Measurements from ENCODE around the gene LHFPL6.

LHFPL6 gene

DNA sequence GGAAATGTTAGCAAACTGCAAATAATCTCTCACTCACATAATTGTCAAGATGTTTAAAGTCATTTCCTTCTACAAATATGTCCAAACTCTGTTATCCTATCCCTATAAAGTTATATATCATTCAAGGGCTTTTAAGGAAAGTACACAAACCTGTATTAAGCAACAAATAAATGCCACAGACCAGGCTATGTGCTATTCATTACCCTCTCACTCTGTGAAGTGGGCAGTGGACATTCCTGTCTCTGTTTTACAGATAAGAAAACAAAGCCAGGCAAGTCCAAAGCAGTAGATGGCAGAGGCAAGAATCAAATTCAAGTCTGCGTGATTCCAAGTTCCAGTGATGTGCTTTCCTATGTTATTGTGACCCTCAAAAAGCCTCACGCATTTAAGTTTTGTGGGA lies 140.6 kb downstream of the LHFPL6 start:
- DNase-seq (ENCODE audit: low spot score): no peak

DNA sequence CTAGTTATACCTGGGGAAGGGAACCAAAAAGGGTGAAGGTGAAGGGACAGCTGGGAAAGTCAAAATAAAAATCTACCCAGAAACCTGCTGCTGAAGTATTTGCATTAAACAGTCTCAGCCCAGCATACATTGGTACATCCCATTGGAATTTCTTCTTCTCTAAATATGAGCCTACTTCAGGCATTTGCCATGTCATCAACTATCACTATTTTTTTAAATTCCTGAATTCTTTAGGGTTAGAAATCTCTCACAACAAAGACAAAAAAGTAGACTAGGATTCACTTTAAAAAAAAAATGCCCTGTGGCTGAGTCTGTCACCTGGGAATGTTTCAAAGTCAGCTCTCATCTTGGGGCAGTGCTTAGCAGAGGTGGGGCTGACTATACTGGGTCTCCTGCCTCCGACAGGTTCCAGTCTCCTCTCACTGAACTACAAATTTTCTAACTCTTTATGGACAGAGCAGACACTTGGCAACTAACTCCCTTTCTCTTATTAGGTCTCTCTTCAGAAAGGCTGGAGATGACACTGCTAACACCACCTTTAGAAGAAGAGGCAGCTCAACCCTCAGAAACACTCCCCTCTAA lies 141.2 kb downstream of the LHFPL6 start:
- no peak for DNase-seq (ENCODE audit: low spot score)

DNA sequence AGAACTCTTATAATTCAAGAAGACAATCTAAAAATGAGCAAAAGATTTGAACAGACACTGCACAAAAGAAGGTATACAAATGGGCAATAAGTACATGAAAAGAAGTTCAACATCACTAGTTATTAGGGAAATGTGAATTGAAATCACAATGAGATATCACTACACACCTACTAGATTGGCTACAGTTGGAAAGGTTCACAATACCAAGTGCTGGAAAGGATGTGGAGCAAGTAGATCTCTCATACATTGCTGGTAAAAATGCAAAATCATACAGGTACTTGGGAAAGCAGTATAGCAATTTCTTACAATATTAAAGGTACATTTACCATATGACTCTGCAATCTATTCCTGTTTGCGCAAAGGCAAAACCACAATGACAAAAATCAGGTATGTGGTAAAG lies 145.7 kb downstream of the LHFPL6 start:
- DNase-seq (ENCODE audit: low spot score): no peak

DNA sequence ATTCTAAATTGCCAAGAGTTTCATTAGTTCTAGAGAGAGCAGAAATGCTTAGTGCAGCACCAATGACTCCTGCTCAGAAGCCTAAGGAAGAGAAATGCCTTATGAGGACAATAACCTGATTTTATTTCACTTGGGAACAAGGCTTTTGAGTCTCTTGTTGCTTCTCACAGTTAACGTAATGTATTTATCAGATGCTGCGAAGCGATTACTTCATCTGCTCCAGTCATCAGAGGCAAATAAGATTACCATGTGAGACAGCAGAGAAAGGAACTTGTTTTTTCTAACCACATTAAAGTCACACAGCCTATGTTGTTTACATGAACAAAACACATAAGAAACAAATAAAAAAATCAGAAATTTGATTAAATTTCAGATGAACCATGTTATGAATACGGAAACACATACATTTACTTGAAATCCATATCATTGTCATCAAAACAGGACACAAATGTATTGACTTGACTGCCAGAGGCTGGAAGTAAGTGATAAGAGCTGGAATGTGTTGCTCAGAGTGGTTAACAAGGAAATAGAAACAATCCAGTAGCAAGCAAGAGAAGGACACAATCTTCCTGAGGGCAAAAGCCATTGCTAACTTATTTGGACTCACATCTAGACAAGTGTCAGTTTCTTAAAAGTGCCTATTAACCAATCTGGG lies 147.3 kb downstream of the LHFPL6 start:
- no peak for DNase-seq (ENCODE audit: low spot score)

DNA sequence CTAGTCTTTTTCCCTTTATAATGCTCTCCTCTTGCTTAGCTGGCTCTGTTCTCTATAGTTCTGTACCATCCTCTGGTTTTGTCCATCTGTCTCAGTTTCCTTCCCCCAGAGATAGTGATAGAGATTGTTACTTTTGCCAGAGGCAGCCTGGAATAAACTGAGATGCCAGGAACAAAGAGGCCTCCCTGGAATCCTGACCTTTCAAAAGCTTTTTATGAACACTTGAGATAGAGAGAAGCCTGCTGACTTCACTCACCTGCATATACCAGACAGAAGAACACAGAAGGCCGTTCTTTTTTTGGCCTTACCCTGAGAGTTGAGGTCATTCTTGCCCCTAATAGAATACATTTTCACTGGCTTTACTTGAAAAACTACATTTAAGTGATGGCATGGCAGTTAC lies 150.2 kb downstream of the LHFPL6 start:
- peak; percentile 36 for DNase-seq (ENCODE audit: low spot score)

DNA sequence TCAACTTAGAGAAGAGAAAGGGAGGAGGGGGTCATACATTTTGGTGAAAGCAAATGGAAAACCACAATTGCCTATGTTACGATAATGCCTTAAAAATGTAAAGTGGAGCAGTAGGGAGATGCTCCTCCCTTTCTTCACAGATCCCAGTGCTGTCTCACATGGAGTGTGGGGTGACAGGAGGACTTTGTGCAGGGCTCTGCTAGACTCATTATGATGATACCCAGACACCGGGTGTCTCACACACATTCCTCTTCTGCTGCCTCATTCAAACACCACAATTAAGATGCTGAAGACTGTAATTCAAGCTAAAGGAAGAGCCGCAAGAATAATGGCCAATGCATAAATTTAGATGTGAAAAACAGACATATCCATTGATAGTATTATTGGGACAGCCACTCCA lies 150.6 kb downstream of the LHFPL6 start:
- peak; percentile 49 for DNase-seq (ENCODE audit: low spot score)

DNA sequence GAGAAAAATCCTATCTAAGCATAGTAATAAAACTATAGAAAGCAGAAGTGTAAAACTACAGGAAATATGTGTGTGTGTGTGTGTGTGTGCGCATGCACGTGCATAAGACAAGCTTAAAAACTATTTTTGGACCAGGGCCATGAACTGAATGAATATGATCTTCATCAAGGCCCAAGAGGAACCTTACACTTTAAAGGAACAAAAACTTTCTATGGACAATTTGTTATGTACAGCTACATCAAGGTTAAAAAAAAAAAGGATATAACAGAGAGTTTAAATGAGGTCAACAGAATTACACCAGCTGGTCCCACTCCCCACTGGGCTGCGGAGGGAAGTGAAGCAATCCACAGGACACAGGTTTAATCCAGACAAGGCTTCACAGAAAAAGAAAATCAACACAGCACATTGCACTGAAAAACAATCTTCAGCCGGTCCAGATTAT lies 151.1 kb downstream of the LHFPL6 start:
- DNase-seq (ENCODE audit: low spot score): peak; percentile 93

DNA sequence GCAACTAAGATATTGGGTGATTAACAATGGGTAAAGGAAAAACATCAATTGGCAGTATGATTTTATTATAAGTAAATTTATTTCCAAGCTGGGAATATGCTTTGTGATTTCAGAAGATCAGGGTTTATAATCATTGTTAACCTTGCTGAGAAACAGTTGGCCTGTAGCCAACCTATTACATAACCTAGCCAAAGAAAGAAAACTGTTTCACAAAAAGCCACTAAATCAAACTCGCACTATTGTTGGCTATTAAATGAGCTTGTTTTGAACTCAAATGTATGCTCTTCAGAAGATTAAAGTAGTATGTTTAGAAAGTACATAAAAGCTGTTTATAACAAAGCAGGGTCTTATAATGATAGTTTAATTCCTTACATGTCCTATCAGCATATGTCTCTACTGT lies 151.7 kb downstream of the LHFPL6 start:
- DNase-seq (ENCODE audit: low spot score): peak; percentile 70

DNA sequence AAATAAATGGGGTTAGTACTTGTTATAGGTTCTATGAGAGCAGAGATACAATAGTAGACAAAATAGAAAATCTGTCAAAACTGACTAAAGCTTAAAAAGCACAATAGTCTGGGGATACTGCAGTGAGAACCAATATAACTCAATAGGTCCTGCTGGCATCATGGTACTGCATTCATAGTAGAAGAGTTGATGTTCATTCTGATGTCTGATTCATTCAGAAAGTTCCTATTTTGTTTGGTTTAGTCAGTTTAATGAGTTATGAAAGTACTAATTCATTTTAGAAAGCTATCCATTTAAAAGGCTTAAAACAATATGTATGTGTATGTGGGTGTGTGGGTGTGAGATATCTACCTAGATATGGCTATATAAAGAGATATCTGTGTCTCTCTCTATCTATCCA lies 152.8 kb downstream of the LHFPL6 start:
- no peak for DNase-seq (ENCODE audit: low spot score)

DNA sequence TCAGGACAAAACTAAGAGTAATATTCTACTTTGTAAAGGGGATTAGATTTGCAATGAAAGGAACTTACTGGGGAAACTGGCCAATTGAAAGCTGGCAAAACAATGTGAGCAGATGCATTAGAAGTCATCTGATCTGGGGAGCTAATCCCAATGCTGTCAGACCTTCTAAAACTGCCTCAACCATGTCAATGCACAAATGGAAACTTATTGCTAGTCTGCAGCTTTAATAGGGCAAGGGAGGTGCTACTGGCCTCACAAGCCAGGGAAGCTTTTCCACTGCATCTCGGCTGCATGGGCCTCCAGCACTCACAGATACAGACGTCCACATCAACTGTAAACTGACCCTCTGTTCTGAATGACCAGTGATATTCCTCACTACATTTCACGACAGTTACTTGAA lies 154.2 kb downstream of the LHFPL6 start:
- DNase-seq (ENCODE audit: low spot score): no peak

DNA sequence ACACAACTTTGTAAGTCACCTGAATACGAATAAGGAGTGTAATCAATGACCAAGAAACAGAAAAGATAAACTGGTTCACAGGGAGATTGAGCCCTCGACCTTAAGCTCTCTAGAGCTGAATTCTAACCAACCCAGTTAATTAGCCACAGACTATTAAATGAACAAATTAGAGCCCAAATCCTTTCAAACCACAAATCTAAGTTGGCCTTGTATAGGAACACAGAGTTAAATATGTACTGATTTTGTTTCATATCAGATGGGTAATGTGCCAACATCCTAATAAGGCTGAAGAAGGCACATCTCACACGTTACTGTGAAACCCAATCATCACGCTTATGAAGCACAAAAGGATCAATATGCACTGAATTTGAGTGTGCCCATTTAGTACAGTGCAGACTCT lies 156.1 kb downstream of the LHFPL6 start:
- no peak for DNase-seq (ENCODE audit: low spot score)

DNA sequence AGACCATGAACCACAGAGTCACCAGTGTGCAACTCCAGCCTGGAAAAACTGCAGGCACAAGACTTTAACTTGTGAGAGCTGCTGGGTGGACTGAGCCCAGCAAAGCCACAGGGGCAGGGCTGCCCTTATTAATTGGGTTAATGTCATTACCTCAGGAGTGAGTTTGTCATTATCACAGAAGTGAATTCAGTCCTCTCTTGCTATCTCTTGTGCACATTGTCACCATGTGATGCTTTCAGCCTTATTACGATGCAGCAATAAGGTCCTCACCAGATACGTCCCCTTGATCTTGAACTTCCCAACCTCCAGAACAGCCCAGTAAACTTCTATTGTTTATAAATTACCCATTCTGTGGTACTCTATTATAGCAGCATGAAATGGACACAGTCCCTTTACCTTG lies 158.1 kb downstream of the LHFPL6 start:
- DNase-seq (ENCODE audit: low spot score): no peak

DNA sequence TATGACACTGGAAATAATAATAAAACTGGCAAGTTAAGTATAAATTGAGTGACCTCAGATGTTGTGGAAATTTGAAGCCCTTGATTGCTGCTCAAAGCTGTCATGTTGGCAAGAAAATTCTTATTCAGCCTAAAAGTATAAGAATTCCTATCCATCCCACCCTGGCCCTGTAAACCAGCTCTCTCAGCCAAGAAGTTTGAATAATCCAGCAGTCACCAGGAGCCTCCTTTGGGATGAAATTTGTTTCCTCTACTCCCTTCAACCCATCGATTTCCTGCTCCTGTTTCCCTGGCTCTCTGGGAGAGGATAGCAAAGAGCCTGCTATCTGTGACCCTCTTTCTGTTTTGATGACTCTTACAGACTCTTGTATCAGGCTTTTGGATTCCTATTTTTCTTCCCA lies 169.3 kb downstream of the LHFPL6 start:
- DNase-seq (ENCODE audit: low spot score): no peak

DNA sequence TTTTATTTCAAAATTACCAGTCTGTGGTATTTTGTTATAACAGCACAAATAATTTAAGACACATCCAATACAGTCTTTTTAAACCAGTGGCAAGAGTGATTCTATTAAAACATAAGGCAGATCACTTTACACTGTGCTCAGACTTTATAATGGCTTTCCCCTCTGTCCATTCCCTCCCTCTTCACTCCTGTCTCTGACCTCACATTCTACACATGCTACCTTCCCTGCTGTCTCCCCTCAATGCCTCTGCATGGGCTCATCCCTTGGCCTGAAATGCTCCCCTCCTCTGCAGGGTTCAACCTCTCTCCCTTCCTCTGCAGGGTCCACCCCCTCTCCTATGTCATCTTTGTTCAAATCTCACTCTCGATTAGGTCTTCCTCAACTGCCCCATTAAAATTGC lies 170.8 kb downstream of the LHFPL6 start:
- DNase-seq (ENCODE audit: low spot score): no peak

DNA sequence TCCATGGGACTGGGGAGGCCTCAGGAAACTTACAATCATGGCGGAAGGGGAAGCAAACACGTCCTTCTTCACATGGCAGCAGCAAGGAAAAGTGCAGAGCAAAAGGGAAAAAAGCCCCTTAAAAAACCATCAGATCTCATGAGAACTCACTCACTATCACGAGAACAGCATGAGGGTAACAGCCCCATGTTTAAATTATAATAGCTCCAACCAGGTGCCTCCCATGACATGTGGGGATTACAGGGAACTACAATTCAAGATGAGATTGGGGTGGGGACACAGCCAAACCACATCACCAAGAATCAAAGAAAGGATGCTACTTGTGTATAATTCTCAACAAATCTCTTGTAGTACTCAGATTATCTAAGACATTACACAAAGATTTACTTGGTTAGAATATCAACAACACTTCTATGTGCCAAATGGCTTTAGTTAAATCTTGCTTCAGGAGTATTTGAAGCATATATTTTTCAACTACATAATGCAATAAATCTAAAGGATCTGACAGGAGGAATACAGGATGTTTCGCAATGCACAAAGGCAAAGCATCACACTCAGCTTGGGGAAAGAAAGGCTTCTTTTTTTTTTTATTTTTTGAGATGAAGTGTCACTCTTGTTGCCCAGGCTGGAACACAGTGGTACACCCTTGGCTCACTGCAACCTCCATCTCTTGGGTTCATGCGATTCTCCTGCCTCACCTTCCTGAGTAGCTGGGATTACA lies 180.0 kb downstream of the LHFPL6 start:
- no peak for DNase-seq (ENCODE audit: low spot score)

DNA sequence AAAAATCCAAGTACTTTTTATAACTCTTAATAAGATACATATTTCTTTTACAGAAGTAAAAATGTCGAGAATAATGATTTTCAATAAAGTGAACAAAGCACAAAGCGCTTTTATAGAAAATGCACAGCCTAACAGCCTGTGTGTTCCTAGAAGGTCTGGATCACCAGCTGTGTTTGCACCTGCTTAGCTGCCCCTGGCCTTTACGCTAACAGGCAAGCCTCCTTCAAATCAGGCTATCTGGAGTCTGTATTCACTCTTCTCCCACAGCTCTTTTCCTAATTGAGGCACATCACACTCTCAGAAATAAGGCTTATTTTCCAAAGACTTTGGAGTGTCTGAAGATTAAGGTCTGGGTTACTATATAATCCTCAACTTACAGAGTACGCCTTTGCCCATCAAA lies 183.1 kb downstream of the LHFPL6 start:
- DNase-seq (ENCODE audit: low spot score): peak; percentile 18

DNA sequence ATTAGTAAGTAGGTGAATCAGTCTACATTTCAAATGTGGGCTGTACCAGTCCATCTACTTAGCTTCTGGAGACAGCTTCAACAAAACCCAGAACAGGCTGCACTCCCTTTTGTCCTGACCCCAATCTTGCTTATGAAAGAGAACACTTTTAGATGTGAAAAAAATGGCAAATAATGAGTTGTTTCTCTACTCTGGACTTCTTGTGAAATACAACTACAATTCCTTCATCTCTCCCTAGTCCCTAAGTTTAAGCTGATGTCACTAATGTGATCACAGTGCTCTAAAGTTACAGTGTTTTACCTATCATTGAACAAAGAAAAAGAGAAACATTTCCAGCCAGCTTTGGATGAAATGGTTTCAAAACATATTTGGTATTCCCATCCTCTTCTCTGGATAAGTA lies 183.9 kb downstream of the LHFPL6 start:
- DNase-seq (ENCODE audit: low spot score): no peak

DNA sequence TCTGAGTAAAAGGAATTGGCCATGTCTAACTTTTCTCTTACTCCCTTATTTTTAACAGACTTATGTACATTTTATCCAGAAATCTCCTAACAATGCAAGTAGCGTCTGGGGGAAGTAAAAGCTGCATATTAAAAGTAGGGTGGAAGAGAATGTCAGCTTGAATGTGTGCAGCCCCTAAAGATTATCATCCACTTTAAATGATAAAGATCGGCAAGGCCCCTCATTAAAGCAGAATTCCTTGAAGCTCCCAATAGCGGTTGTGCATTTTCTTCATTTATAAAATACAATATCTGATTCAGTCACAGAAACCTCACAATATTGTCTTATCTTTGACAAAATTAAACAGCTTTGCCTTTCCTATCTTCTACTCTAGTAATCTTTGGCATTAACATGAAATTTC lies 184.6 kb downstream of the LHFPL6 start:
- DNase-seq (ENCODE audit: low spot score): no peak

DNA sequence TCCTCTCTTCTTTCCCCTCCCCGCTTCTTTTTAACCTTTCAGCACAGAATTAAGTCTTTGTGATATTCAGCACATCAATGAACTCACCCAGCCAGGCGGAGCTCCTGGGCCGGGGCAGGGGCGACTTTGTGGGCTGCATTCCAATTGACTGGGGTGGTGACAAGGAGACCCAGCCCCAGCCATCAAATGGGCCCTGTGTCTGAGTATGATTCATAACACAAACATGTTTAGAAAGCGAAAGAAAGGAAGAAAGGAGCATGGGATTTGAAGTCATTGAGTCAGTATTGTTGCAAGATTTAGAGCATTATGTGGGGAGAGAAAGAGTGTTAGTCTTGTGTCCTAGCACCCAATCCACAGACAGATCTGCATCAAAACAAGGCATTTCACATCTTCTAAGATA lies 185.3 kb downstream of the LHFPL6 start:
- DNase-seq (ENCODE audit: low spot score): no peak

DNA sequence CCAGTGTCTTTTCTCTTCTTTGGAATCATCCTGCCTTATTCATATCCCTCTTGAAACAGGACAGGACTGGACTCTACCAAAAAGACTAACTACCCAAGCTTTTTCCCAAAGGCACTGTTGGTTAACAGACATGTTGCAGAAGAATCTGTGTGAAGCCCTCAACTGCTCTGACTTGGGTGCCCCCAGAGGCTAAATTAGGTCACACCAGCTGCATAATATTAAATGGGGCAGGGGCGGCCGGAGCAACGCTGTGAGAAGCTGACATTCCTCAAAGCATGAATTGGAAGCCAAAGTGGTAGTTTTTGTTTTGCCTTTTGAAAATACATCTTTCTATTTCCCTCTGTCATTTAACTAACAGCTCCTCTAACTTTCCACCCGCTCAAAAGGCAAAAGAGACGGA lies 185.9 kb downstream of the LHFPL6 start:
- DNase-seq (ENCODE audit: low spot score): peak; percentile 41

DNA sequence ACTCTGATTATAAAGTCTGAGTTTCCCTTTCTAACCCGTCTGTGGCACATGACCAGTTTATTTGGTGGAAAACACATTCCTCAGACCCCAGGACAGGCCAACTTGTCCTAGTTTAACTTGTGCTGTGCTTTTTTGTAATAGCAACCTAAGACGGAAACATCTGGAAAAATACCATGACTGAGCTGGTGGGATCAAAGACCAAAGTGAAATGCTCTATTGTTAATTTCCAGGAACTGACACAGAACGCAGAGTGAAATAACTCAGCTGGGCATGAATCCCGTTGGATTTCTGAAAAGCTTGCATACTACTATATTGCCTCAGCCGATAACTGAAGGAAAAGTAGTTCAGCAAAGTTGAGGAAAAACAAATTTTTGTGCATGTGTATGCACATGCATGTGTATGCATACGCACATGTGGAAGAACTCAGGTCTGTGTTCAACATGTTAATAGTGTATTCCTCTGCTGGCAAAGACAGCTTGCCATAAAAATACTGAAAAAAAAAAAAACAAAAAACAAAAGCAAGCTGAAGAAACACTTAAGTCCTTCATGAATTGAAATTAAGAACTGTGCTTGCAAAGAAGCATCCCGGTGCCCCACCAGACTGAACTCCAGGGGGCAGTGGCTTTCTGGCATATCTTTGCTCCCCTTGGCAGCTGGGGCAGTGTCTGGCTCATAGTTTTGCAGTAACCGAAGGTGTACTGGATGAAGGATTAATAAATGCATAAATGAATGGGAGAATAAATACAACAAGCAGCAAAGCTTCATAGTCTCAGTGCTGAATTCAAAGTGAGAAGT lies 187.8 kb downstream of the LHFPL6 start:
- DNase-seq (ENCODE audit: low spot score): peak; percentile 61

DNA sequence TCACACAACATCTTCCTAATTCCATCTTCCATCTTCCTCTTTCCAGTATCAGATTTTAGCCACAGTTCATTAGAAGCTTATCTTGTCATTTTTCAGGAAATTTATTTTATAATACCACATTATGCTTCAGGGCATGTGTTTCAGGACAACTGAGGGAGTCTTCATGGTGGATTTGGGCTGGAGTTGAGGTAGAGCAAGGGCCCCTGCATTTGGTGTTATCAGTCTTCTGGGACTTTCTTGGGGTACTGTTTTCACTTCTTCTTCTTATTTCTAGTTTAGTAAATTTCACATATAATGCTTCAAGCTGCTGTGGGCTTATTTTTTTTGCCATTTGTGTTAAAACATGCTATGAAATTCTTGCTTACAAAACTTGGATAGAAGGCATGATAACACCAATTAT lies 188.7 kb downstream of the LHFPL6 start:
- no peak for DNase-seq (ENCODE audit: low spot score)

DNA sequence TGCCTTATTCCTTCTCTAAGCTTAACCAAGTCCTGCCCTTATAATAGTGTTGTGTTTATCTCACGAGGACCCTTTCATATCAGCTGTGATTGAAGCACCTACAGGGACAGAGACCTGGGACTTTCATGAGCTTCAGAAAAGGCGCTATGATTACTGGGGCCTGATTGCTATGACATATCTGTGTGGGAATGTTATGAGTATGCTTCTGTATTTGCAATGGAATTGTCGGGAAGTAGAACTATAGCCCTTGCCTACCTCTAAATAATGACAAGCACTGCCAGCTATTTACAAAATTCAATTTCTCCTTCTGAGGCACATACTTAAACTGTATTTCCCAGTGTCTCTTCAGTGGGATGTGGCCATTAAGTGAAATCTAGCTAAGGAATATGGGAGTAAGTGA lies 191.5 kb downstream of the LHFPL6 start:
- no peak for DNase-seq (ENCODE audit: low spot score)
